Measurements from ENCODE around the gene PHAX.
"Not testable (repeated sequence)": the region's sequence is repeated elsewhere in the genome, so short reads cannot be mapped to it uniquely, and the experiment has no call there.

Gene PHAX

DNA sequence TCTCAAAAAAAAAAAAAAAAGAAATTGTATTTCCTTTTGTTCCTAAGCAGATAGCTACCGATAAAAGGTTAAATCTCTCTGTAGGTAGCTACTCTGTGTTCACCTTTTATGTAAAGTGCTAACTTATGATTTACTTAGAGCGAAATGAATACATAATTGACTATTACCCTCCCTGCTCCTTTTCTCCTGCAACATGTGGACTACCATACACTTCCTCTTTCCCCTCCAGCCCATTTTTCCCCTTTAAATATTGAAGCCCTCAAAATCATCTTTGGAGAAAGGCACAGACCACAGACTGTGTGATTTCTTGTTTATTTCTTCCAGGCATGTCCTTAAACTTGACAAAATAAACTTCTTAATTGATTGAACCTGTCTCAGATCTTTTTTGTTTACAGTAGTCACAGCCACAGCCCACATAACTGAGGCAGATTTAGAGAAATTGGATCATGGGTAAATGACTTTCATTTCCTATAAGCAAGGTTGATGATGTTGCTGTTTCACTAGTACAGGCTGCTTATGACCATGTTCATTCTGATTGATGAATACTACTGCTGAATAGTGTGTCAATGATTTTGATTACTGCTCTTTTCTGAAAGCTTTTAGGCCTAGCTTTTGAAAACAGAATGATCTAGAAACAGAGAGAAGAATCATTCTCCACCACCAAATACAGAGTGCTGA lies 59.2 kb downstream of the PHAX start:
- no peak for DNase-seq

DNA sequence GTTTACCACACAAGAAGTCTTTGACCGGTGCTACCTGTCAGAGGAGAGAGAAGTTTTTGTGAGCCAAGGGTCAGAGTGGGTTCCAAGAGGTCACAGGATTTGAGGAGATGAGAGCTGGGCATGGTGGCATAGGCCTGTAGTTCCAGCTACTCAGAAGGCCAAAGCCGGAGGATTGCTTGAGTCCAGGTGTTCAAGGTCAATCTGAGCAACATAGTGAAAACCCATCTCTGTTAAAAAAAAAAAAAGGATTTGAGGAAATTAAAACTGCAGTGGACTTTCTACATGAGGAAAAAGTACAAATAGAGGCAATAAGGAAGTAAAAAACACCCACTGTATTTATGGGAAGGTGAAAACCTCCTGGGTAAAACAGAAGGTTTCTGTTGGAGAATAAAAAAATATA lies 63.8 kb downstream of the PHAX start:
- no peak for DNase-seq

DNA sequence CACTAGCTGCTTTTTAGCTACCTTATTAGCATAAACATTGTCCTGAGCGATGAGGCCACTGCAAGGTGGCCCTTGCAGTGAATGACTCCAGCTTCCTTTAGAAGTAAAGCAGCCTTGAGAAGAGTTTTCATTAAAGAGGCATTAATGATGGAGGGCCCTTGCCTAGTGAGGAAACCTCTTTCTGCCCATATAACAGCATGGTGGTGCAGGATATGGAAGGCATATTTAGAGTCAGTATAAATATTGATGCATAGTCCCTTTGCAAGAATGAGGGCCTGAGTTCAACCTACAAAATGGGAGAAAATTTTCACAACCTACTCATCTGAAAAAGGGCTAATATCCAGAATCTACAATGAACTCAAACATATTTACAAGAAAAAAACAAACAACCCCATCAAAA lies 69.4 kb downstream of the PHAX start:
- DNase-seq: not testable (repeated sequence)

- not testable (repeated sequence) for DNase-seq
Observed at GRCh38 chr5:126671681-126672080, 70.9 kb downstream of the PHAX start.

DNA sequence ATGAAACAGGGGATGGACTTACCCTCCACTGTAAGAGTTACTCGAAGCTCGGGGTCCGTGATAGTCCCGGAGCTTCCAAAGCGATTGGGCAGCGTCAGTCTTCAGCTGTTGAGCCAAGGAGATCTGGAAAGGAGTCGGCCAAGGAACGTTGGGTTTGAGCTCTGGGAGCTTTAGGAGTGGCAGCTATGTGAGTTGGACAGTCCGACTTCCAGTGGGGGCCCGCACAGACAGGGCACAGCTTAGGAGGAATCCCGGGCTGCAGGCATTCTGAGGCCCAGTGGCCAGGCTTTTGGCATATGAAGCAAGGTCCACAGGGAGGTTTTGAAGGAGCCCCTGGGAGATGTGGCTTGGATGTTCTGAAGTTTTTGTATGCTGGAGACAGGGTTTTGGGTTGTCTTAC lies 72.7 kb downstream of the PHAX start:
- DNase-seq: no peak

GRCh38 chr5:126674145-126674544 lies 73.4 kb downstream of the PHAX start:
- no peak for DNase-seq

DNA sequence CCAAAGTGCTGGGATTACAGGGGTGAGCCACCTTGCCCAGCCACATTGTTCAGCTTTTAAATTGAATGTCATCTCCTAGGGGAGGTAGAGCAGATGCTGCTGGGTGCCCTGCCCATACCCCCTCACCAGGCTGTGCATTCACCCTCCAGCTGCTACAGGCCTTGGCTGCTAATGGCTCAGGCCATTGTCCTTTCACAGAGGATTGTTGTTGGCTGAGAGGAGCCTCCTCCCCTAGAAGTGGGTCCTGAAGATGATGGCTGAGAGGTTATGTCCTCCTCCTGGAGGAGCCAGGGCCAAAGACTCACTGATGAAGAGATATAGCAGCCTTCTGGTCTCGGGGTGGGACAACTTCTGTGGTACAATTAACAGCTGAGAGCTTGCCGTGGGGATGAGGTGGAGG lies 74.6 kb downstream of the PHAX start:
- no peak for DNase-seq

- DNase-seq: peak; percentile 11
Observed at GRCh38 chr5:126676195-126676624, 75.5 kb downstream of the PHAX start.

Data from NCI-H2107 (cell line).